HG02973 (cell line): ENCODE results near the gene APOBEC3H.
"Not testable (repeated sequence)": the region's sequence is repeated elsewhere in the genome, so short reads cannot be mapped to it uniquely, and the experiment has no call there.

ENCODE experiments used
- ATAC-seq: cut with Tn5 transposase; IDR thresholded peaks from one replicate; pipeline ENCODE4 v1.9.1; 2021; ENCODE audit warnings: moderate library complexity; ENCODE audit not compliant: unreplicated experiment

APOBEC3H gene

GRCh38 chr22:39097098-39098020 lies at the start of gene APOBEC3H:
TSS of gene APOBEC3H (plus strand) at chr22:39097244. CDS start at chr22:39100279, 3,035 bp downstream.
- ATAC-seq = no peak

GRCh38 chr22:39049486-39049885 lies 47.6 kb upstream of the APOBEC3H start:
- ATAC-seq = not testable (repeated sequence)

GRCh38 chr22:39051844-39052495 lies 45.1 kb upstream of the APOBEC3H start:
- ATAC-seq = not testable (repeated sequence)

GRCh38 chr22:39055658-39056057 lies 41.4 kb upstream of the APOBEC3H start:
- no peak for ATAC-seq

GRCh38 chr22:39061290-39061689 lies 35.8 kb upstream of the APOBEC3H start:
- ATAC-seq = not testable (repeated sequence)

- not testable (repeated sequence) for ATAC-seq
These were observed 35.1 kb upstream of the APOBEC3H start for GRCh38 chr22:39061951-39062350.

GRCh38 chr22:39063904-39064303 lies 33.1 kb upstream of the APOBEC3H start:
- ATAC-seq = not testable (repeated sequence)

GRCh38 chr22:39066442-39067276 lies 30.4 kb upstream of the APOBEC3H start:
- peak; percentile 40 for ATAC-seq

GRCh38 chr22:39068033-39068785 lies 28.8 kb upstream of the APOBEC3H start:
- no peak for ATAC-seq

GRCh38 chr22:39070186-39070585 lies 26.9 kb upstream of the APOBEC3H start:
- ATAC-seq = no peak

GRCh38 chr22:39072581-39072981 lies 24.5 kb upstream of the APOBEC3H start:
- not testable (repeated sequence) for ATAC-seq

GRCh38 chr22:39073981-39074380 lies 23.1 kb upstream of the APOBEC3H start:
- no peak for ATAC-seq

GRCh38 chr22:39076155-39077025 lies 20.7 kb upstream of the APOBEC3H start:
- ATAC-seq = not testable (repeated sequence)

GRCh38 chr22:39077026-39077840 lies 19.8 kb upstream of the APOBEC3H start, which contains the start of gene APOBEC3G:
TSS of gene APOBEC3G (plus strand) at chr22:39077275. CDS start at chr22:39077362, 87 bp downstream.
- peak; percentile 61 for ATAC-seq

GRCh38 chr22:39077912-39078311 lies 19.1 kb upstream of the APOBEC3H start:
- not testable (repeated sequence) for ATAC-seq

- ATAC-seq = no peak
These were observed 18.7 kb upstream of the APOBEC3H start for GRCh38 chr22:39078329-39078728.

- ATAC-seq = not testable (repeated sequence)
These were observed 17.9 kb upstream of the APOBEC3H start for GRCh38 chr22:39079054-39079637.
